ELF-1 (cell line): ENCODE measurements around the gene PTPRU.
A peak's percentile ranks its signal among the peaks of the same experiment; 100 is the strongest.

ENCODE experiments used
- DNase-seq: peaks from one replicate; pipeline ENCODE4 v3.0.0-alpha.2; 2016; ENCODE audit warnings: low read depth, low spot score

The PTPRU gene

GRCh38 chr1:29332204-29332603 lies 95.9 kb downstream of the PTPRU start:
- peak; percentile 74 for DNase-seq

- no peak for DNase-seq
Observed at GRCh38 chr1:29333008-29333407, 96.7 kb downstream of the PTPRU start.

- no peak for DNase-seq
Observed at GRCh38 chr1:29335573-29335972, 99.3 kb downstream of the PTPRU start.

- DNase-seq: no peak
Observed at GRCh38 chr1:29338908-29339575, 102.7 kb downstream of the PTPRU start.

- no peak for DNase-seq
Observed at GRCh38 chr1:29341936-29342335, 105.6 kb downstream of the PTPRU start.

- DNase-seq: no peak
Observed at GRCh38 chr1:29342351-29342750, 106.0 kb downstream of the PTPRU start.

GRCh38 chr1:29342983-29343382 lies 106.7 kb downstream of the PTPRU start:
- no peak for DNase-seq

- DNase-seq: no peak
Observed at GRCh38 chr1:29343476-29343875, 107.2 kb downstream of the PTPRU start.

- no peak for DNase-seq
Observed at GRCh38 chr1:29343908-29344307, 107.6 kb downstream of the PTPRU start.

GRCh38 chr1:29344336-29344735 lies 108.0 kb downstream of the PTPRU start:
- DNase-seq: no peak

- DNase-seq: no peak
Observed at GRCh38 chr1:29346576-29346975, 110.3 kb downstream of the PTPRU start.

GRCh38 chr1:29349871-29350491 lies 113.7 kb downstream of the PTPRU start:
- no peak for DNase-seq

- DNase-seq: no peak
Observed at GRCh38 chr1:29352719-29353420, 116.5 kb downstream of the PTPRU start.

- no peak for DNase-seq
Observed at GRCh38 chr1:29354511-29355098, 118.3 kb downstream of the PTPRU start.

- DNase-seq: no peak
Observed at GRCh38 chr1:29355375-29355774, 119.1 kb downstream of the PTPRU start.

- peak; percentile 41 for DNase-seq
Observed at GRCh38 chr1:29356663-29357062, 120.3 kb downstream of the PTPRU start.

- DNase-seq: no peak
Observed at GRCh38 chr1:29357452-29357851, 121.1 kb downstream of the PTPRU start.

- DNase-seq: no peak
Observed at GRCh38 chr1:29358183-29358582, 121.9 kb downstream of the PTPRU start.

- no peak for DNase-seq
Observed at GRCh38 chr1:29360768-29361167, 124.4 kb downstream of the PTPRU start.

- no peak for DNase-seq
Observed at GRCh38 chr1:29361686-29362085, 125.4 kb downstream of the PTPRU start.

GRCh38 chr1:29362116-29362515 lies 125.8 kb downstream of the PTPRU start:
- DNase-seq: no peak

- DNase-seq: no peak
Observed at GRCh38 chr1:29362764-29363163, 126.4 kb downstream of the PTPRU start.

GRCh38 chr1:29363536-29363935 lies 127.2 kb downstream of the PTPRU start:
- no peak for DNase-seq
